ENCODE measurements around the gene CLGN.

The CLGN gene

DNA sequence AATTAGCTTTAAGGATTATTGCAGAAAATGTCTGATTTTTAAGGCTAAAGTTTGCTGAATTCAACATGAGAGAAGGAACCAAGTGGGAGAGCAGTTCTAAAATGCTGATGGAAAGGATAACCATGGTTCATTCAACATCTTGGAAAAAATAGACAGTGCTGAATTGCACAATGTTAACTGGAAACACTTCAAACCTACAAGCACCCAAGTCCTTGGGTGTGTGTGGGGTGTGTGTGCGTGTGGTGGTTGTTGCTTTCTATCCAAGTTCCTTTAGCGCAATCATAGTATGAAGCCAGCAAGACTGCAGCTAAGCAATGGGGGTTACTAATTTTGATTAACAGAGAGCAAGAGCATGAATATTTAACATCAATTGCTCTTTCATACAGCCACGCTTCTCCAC lies 83.3 kb downstream of the CLGN start:
- TF ChIP-seq FOXP2 (optimal IDR thresholded peaks at IDR 0.05; ENCODE audit: borderline replicate concordance, extremely low read depth, extremely low read length, insufficient read depth) (no peak), SIN3A (IDR thresholded peaks at IDR 0.05; ENCODE audit: borderline replicate concordance, insufficient read depth, low read length) (no peak)

DNA sequence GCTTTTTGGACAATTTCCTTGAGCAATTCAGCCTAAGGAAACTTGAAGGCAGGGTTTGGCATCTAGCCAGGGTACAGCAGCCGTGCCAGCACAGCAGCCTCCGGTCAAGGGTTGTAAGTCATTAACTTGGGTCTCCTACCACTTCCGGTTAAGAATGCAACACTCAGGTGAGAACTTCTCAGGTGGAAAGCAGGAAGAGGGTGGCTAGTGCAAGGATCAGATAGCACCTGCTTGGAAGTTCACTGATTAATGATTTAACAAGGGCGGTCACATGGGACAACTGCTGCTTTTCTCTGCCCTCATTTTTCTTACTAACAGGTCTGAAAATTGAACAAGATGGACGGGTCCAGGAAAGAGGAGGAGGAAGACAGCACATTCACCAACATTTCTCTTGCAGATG lies 84.1 kb downstream of the CLGN start:
- TF ChIP-seq TAF1 (IDR thresholded peaks at IDR 0.05; ENCODE audit: borderline replicate concordance, insufficient read depth, low read length) (no peak), POLR2AphosphoS5 (IDR thresholded peaks at IDR 0.05; ENCODE audit: low read depth, low read length) (no peak), SIN3A (IDR thresholded peaks at IDR 0.05; ENCODE audit: borderline replicate concordance, insufficient read depth, low read length) (no peak), FOXP2 (optimal IDR thresholded peaks at IDR 0.05; ENCODE audit: borderline replicate concordance, extremely low read depth, extremely low read length, insufficient read depth) (no peak)
- TF ChIP-seq, protein P1, sequence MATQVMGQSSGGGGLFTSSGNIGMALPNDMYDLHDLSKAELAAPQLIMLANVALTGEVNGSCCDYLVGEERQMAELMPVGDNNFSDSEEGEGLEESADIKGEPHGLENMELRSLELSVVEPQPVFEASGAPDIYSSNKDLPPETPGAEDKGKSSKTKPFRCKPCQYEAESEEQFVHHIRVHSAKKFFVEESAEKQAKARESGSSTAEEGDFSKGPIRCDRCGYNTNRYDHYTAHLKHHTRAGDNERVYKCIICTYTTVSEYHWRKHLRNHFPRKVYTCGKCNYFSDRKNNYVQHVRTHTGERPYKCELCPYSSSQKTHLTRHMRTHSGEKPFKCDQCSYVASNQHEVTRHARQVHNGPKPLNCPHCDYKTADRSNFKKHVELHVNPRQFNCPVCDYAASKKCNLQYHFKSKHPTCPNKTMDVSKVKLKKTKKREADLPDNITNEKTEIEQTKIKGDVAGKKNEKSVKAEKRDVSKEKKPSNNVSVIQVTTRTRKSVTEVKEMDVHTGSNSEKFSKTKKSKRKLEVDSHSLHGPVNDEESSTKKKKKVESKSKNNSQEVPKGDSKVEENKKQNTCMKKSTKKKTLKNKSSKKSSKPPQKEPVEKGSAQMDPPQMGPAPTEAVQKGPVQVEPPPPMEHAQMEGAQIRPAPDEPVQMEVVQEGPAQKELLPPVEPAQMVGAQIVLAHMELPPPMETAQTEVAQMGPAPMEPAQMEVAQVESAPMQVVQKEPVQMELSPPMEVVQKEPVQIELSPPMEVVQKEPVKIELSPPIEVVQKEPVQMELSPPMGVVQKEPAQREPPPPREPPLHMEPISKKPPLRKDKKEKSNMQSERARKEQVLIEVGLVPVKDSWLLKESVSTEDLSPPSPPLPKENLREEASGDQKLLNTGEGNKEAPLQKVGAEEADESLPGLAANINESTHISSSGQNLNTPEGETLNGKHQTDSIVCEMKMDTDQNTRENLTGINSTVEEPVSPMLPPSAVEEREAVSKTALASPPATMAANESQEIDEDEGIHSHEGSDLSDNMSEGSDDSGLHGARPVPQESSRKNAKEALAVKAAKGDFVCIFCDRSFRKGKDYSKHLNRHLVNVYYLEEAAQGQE (IDR thresholded peaks at IDR 0.05; ENCODE audit: insufficient read depth in 1 of 2, low read depth in 2 of 2, low read length in 2 of 2), result no peak

DNA sequence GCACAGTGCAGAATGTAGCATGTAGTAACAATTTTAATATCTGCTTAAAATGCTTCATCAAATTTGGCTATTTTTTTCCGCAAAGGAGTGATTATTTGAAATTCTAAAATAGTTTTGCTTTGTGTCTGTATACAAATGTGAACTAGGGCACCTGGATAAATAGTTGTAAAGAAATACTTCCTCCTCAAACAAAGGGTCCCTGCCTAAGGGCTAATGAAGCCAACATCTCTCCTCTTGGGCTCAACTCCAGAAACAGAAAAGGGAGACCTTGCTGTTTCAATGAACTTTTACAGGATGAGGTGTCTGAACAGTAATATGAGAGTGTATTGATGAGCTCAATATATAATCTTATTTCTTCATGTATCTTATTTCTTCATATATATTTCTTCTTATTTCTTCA lies 84.8 kb downstream of the CLGN start:
- TF ChIP-seq FOXP2 (optimal IDR thresholded peaks at IDR 0.05; ENCODE audit: borderline replicate concordance, extremely low read depth, extremely low read length, insufficient read depth) (no peak), TAF1 (IDR thresholded peaks at IDR 0.05; ENCODE audit: borderline replicate concordance, insufficient read depth, low read length) (no peak), SIN3A (IDR thresholded peaks at IDR 0.05; ENCODE audit: borderline replicate concordance, insufficient read depth, low read length) (no peak), POLR2AphosphoS5 (IDR thresholded peaks at IDR 0.05; ENCODE audit: low read depth, low read length) (no peak)
- TF ChIP-seq, protein P1 (IDR thresholded peaks at IDR 0.05; ENCODE audit: insufficient read depth in 1 of 2, low read depth in 2 of 2, low read length in 2 of 2), result no peak

Data from PFSK-1 (cell line).